GM21423 (cell line): ENCODE results near the gene GYG1.

Source experiments
- ATAC-seq: cut with Tn5 transposase; IDR thresholded peaks from one replicate; pipeline ENCODE4 v1.9.1; 2021; ENCODE audit warnings: mild to moderate bottlenecking, moderate library complexity; ENCODE audit not compliant: unreplicated experiment

Gene GYG1

DNA sequence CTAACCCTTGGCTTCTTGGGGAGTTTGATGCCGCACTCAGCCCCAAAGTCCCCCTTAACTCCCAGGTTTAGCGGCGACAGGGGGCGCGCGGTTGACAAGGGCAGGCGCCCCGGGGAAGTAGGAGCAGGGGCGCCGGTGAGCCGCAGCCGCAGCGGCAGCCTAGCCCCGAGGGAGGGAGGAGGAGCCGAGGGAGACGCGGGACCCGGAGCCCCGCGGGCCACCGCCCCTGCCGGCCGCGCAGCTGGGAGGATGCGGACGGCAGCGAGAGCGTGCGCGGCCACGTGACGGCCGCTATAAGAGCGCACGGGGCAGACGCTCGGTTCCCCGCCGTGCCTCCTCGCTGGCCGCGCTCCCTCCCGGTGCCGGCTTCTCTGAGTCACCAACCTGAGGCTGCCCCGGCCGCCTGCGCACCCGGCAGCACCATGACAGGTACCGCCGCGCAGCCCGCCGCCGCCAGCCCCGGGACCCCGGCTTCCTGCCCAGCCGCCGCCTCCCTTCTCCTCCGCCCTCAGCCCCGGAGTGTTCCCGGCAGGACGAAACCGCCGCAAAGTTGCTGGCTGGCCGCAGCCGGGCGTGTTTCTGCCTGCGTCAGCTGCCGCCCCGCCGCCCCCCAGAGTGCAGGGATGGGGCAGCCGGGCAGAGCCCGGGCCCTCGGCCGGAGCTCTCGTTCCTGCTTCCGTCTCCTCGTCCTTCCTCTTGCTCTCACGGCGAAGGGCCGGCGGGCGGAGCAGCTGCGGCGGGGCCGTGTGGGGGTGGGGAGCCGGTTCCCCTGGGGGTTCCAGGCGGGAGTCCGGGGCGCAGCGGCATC, at the start of gene GYG1:
Gene GYG1 (plus strand): TSS at position 322 of the 808 bp plus-strand sequence. CDS start 101 bp downstream, at position 423.
- ATAC-seq, result peak; percentile 78

DNA sequence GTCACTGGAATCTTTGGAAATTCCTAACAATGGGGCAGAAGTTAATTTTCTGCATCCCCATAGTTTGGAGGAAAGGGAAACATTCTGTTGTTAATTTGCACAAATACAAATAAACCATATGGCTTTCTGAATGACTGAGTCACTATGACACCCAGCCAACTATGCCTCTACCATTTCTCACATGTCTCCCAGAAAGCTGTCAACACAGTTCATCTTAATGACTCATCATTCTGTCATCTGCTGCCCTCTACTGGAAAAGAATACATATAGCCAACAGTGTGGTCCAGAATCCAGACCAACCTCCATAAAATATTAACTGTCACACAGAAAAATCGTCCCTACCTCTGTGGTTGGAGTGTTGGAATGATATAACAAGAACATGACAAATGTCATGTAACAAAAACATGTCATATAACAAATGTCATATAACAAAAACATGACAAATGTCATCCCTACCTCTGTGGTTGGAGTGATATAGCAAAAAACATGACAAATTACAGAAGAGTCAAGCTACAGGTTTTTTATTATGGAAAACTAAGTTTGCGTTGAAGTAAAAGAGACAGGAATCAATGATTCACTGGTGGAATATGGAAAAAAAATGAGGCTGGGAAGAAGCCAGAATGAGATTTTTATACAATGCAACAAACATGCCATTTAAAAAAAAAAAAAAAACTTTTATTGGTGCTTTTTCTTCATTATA, 47.7 kb upstream of the GYG1 start:
- peak; percentile 97 for ATAC-seq

DNA sequence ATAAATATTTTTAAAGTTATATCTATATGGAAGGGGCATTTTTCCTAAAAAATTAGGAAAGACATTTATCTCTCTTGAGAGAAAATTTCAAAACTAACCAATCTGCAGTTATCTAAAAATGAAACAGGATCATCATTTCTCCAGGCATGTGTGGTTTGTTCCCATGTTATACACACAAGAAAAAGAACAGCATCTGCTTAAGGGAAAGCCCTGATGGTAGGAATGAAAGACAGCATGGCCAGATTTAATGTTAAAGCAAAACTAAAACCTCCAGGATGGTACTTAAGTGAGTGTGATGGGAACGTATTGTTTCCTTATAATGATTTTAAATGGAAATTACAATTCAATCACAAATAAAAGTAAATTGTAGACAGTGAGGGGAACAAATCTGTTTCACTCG, 46.2 kb upstream of the GYG1 start:
- ATAC-seq, result no peak

DNA sequence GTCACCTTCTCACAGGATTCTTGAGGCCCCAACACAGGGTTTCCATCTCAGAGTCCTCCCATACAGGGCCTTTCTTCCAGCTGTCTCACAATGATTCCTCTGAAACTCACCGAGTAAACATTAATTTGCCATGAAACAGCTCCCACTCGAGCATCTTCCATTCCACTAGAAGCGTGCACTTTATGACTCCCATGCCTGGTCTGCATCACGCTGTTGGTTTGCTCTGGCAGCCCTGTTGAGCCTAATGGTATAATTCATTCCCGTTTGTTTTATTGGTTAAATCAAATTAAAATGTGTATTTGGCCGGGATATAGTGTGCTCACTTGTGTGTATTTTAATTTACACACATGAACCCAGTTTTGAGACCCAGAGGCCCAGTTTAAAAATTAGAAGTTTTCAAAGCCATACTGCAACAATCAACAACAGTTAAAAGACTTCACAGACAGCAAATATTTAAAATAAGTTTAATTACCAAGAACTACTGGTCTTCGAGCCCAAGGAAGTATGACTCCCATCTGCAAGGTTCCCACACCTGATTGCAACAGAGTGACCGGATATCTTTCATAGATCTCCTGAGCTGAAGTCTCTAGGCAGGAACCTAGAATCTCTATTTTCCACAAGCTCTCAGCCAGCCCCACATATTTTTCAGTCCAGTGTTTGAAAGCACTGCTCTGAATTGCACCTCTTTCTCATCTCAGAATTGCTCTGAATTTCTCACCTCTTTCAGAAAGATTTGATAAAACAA, 42.3 kb upstream of the GYG1 start:
- no peak for ATAC-seq

DNA sequence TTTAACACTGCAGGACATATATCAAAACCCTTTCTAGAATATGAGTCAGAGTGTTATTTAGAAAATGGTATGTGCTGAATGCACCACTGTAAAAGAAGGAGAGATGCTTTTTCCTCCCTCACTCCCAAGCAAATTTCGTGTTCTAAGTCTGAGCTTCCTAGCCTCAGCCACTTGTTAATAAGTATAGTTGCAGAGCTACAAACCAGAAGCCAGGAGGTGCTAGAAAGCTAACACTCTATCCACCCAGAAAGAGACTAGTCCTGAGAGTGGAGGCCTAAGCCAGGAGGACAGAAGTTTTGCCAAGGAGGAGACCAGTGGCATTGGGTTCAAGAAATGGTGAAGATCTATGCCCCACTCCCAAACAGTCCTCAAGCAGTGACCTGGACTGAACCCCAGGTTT, 40.5 kb upstream of the GYG1 start:
- ATAC-seq, result peak; percentile 55

GRCh38 chr3:148951599-148952361, 39.6 kb upstream of the GYG1 start:
- ATAC-seq, result no peak

- ATAC-seq, result no peak
Measured at GRCh38 chr3:148953094-148953493, 38.2 kb upstream of the GYG1 start.

GRCh38 chr3:148954981-148955380, 36.4 kb upstream of the GYG1 start:
- ATAC-seq, result no peak

GRCh38 chr3:148955544-148956346, 35.6 kb upstream of the GYG1 start:
- ATAC-seq, result no peak

GRCh38 chr3:148957586-148957985, 33.8 kb upstream of the GYG1 start:
- peak; percentile 62 for ATAC-seq

GRCh38 chr3:148958696-148959095, 32.6 kb upstream of the GYG1 start:
- ATAC-seq, result no peak

DNA sequence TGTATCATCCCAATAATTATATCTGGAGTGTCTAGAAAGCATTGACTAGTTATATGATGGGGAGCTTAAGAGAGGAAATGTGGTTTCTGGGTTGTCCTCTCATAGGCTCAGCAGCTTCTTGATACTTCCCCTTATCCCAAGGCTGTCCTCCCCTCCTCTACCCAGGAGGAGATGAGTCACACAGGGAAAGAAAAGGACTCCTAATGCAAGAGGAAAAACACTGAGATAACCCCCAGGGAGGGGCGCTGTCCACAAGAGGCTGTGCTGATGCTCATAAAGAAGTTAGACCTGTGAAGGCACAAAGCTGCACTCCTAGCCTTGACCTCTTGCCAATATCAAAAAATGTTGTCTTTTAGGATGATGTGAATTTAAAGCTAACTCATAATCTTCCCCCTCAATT, 28.8 kb upstream of the GYG1 start:
- no peak for ATAC-seq

GRCh38 chr3:148964809-148965208, 26.5 kb upstream of the GYG1 start:
- ATAC-seq, result no peak

- no peak for ATAC-seq
Measured at GRCh38 chr3:148968321-148968720, 23.0 kb upstream of the GYG1 start.

DNA sequence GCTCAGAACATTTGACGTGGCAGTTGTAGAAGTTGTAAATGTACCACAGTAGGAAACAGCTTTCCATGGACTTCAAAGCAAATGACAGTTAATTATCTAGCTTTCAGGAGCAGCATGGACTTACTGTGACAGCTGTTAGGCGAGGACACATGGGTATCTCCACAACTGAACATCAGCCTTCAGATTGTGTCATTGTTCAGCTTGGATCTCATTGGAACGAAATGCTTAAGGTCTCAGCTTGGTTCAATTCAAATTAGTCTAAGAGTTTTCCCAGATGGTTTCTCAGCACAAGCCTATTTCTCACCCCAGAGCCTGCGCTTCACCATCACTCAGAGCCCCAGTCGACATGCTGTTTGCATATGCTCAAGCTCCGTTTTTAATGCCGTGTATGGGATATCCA, 21.1 kb upstream of the GYG1 start:
- ATAC-seq, result no peak

GRCh38 chr3:148971401-148972163, 19.8 kb upstream of the GYG1 start:
- no peak for ATAC-seq

- ATAC-seq, result no peak
Measured at GRCh38 chr3:148974726-148975125, 16.6 kb upstream of the GYG1 start.

DNA sequence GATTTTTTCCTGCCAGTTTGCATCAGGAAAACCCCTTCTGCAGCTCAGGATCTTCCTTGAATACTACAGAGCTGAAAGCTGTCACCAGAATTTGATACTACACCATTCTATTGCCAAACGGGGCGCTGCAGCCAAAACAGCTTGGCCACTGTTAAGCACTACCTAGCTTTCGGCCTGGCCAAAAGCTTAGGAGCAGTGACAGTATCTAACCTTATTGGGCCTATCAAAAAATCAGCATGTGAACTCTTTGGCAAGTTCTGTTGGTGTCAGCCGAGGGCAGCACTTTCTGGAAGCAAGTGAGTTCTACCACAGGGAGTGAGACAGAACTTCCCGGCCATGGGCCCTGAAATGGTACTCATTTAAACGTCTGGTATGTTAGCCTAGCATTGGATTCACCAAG, 16.1 kb upstream of the GYG1 start:
- no peak for ATAC-seq

GRCh38 chr3:148975696-148976095, 15.6 kb upstream of the GYG1 start:
- no peak for ATAC-seq
